DMS153 treated with DMSO at 0.1 percent for 48 hours (cell line): ENCODE results near the gene BIRC2.
"Not testable (repeated sequence)": the region's sequence is repeated elsewhere in the genome, so short reads cannot be mapped to it uniquely, and the experiment has no call there.

Experiments
- DNase-seq: peaks from one replicate; lab custom pipeline; 2025; ENCODE audit not compliant: unreplicated experiment; lab: John Stamatoyannopoulos, UW

Gene BIRC2

GRCh38 chr11:102374633-102375424, 27.8 kb downstream of the BIRC2 start:
- not testable (repeated sequence) for DNase-seq

GRCh38 chr11:102375720-102376399, 28.8 kb downstream of the BIRC2 start:
- no peak for DNase-seq

- DNase-seq = no peak
Measured at GRCh38 chr11:102377891-102378290, 30.9 kb downstream of the BIRC2 start.

GRCh38 chr11:102378818-102379217, 31.8 kb downstream of the BIRC2 start:
- DNase-seq = no peak

GRCh38 chr11:102382384-102382783, 35.4 kb downstream of the BIRC2 start:
- no peak for DNase-seq

GRCh38 chr11:102383839-102384238, 36.8 kb downstream of the BIRC2 start:
- no peak for DNase-seq

GRCh38 chr11:102384419-102385079, 37.5 kb downstream of the BIRC2 start:
- DNase-seq = no peak

GRCh38 chr11:102385085-102386007, 38.3 kb downstream of the BIRC2 start:
- DNase-seq = no peak

GRCh38 chr11:102386136-102386734, 39.2 kb downstream of the BIRC2 start:
- no peak for DNase-seq

GRCh38 chr11:102387043-102387781, 40.2 kb downstream of the BIRC2 start:
- no peak for DNase-seq

GRCh38 chr11:102389253-102389652, 42.2 kb downstream of the BIRC2 start:
- DNase-seq = no peak

GRCh38 chr11:102390667-102391465, 43.9 kb downstream of the BIRC2 start:
- DNase-seq = peak; percentile 65

- no peak for DNase-seq
Measured at GRCh38 chr11:102391549-102392237, 44.7 kb downstream of the BIRC2 start.

- no peak for DNase-seq
Measured at GRCh38 chr11:102393272-102393730, 46.3 kb downstream of the BIRC2 start.

GRCh38 chr11:102395720-102396393, 48.8 kb downstream of the BIRC2 start:
- DNase-seq = no peak

- DNase-seq = no peak
Measured at GRCh38 chr11:102396708-102397563, 49.9 kb downstream of the BIRC2 start.

- DNase-seq = no peak
Measured at GRCh38 chr11:102398297-102398696, 51.3 kb downstream of the BIRC2 start.
